ENCODE measurements around the gene ENHO.

Gene ENHO

DNA sequence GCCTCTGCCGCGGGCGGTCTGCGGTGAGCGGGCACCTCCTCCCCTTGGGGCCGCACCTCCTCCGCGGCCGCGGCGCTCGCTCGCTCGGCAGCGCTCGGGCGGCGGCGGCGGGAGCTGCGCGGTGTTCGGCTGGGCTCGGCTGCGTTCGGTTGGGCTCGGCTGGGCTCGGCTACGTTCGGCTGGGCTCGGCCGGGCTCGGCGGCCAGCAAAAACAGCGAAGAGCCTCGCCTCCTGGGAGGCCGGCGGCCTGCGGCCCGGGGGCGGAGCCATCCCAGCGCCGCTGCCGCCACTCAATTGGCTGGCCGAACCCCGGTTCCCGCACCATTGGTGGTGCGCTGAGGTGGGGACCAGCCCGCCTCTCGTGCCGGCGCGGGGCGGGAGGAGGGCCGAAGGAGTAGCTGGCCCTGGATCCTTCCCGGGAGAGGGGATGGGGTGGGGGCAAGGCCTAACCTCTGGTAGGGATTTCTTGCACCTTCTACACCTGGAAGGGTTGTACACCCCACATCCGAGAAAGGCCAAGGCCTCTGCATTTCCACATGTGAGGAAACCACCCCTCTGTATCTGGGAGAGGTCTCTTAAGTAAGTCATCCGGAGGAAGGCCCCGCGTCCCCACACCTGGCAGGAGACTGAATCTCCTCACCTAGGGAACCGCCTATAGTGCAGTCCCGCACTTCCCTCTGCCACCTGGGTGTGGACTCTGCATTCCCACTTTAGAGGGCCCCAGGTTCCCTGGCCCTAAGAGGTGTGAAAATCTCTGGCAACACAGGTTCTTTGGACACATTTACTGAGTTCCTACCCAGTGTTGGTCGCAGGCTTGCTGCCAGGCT lies at the start of gene ENHO:
Gene ENHO, minus strand, starts transcription at position 20 of the 827 bp plus-strand sequence. CDS start 1,295 bp downstream, outside the sequence.
- peak; percentile 90 for DNase-seq (ENCODE audit: low spot score)

GRCh38 chr9:34572092-34572491 lies 49.3 kb upstream of the ENHO start:
- peak; percentile 66 for DNase-seq (ENCODE audit: low spot score)

- no peak for DNase-seq (ENCODE audit: low spot score)
These were observed 48.7 kb upstream of the ENHO start for GRCh38 chr9:34571481-34571810.

DNA sequence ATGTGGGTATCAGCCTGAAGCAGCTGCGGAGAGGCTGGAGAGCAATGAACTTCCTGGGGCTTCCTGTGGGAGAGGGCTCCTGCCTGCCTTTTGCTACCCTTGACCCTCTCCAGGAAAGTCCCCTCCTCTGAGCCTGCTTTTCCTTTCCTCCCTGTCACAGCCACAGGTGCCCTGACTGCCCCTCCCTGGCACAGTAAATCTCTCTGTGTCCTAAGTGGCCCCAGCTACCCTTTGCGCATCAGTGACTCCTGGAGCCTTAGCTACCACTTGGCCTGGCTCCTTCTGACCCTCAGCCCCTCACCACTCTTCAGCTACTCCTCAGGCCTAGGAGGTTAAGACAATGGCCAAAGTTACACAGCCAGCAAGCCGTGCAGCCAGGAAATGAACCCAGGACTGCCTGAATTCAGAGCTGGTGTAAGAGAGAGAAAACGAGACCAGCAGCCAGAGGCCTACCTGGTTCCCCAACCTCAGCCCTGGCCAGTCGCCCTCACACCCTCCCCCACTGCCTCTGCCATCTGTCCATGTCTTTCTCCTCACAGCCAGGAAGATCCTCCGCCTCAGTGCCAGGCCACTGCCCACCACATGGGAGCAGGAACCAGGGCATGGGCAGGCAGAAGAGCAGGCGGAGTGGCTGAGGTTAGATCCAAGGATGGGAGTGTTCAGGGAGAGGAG lies 48.2 kb upstream of the ENHO start:
- no peak for DNase-seq (ENCODE audit: low spot score)

DNA sequence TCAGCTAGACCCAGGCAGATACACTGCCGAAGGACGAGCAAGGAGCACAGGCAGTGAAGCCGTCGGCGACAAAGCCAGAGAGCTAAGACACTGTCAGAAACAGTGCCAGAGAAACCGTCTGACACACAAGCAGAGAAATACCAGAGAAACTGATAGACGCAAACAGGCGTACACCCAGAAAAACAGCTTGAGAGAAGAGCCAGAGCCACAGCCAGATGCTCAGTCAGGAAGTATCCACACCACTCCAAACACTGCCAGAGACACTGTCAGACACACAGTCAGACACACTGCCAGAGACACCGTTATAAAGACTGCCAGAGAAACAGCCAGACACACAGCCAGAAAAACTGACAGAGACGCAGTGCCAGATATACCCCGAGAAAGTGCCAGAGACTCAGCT lies 47.6 kb upstream of the ENHO start:
- DNase-seq (ENCODE audit: low spot score), result no peak

GRCh38 chr9:34568774-34569173 lies 46.0 kb upstream of the ENHO start:
- no peak for DNase-seq (ENCODE audit: low spot score)

DNA sequence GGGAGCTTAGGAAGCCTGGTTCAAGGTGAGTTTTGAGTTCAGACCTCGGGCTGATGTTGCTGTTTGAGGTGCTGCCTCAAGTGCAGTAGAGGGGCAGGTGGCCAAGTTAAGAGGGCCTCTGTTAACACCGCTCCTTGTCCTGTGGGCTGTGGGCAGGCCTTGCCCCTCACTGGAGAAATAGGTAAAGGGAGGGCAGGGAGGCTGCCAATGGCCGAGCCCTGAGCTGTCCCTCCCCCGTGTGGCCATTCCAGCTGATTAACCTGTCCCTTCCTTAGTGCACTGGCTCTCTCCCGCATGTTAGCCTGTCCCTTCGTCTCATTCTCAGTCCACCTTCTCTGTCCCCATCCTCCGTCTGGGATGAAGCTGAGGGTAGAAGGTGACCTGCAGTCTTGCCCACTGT lies 45.3 kb upstream of the ENHO start:
- DNase-seq (ENCODE audit: low spot score), result no peak

DNA sequence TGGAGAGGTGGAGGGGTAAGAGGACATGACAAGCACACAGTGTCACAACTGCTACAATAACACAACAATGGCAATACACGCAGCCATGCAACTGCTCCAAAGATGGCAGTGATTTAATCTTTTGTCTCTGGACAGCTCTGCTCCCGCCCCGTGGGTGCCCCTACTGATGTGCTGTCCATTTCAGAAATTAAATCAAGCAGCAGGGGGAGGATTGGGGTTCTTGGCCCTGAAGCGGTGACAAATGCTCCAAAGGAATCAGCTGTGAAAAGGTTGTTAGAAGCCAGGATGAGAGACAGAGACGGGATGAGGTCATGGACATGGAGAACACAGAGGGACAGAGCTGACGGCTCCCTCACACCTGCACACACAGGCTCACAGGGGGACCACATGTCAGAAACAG lies 44.2 kb upstream of the ENHO start:
- DNase-seq (ENCODE audit: low spot score), result no peak

DNA sequence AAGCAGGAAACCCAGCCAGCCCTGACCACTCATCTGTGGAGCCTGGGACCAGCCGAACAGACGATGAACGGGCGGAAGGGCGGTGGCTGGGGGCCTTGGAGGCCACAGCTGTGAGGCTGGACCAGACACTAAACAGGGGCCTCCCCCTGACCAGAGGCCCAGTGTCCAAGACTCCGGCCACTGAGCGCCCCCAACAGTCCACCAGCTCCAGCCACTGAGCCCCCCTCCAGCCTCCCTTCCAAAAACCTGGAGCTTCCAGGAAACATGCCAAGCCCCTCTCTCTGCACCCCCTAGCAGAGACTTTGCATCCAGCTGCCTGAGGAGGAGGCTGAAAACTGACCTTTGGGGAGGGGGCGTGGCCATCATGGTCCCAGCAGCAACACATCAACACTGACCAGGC lies 43.5 kb upstream of the ENHO start:
- DNase-seq (ENCODE audit: low spot score), result no peak

GRCh38 chr9:34565856-34566255 lies 43.1 kb upstream of the ENHO start:
- no peak for DNase-seq (ENCODE audit: low spot score)

DNA sequence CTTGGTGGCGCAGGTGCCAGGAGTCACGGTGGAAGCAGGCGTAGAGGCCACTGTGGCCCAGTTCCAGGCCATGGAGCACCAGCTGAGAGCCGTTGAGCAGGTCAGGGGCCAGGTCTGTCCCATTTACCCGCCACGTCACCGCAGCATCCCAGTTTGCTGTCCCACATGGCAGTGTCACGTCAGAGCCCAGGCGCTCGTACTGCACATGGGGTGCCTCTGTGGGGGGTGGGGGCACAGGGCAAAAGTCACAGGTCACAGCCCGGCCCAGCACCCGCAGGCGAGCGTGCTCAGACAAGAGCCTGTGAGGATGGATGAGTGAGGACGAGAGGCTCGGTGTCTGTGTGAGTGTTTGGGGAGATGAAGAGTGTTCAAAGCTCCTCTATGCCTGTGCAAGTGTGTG lies 41.8 kb upstream of the ENHO start:
- DNase-seq (ENCODE audit: low spot score), result no peak

DNA sequence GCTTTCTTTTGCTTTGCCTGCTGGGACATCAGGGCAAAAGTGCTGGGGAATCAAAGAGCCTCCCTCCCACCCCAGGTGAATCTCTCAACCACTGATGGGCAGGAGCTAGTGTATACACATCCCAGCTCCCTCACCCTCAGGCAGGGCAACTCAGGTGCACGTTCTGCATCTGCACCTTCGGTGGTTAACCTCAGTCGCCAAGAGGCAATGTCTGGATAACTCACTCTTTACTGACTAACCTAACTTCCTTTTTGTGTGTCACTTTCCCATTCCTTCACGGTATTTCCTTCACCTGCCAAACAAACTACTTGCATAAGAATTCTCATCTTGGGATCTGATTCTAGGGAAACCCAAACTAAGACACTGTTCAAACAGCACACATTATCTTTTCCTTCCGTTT lies 40.5 kb upstream of the ENHO start:
- DNase-seq (ENCODE audit: low spot score), result no peak

- DNase-seq (ENCODE audit: low spot score), result no peak
These were observed 39.5 kb upstream of the ENHO start for GRCh38 chr9:34562135-34562745.

- DNase-seq (ENCODE audit: low spot score), result peak; percentile 18
These were observed 37.9 kb upstream of the ENHO start for GRCh38 chr9:34560599-34561214.

GRCh38 chr9:34559624-34560455 lies 37.0 kb upstream of the ENHO start:
- DNase-seq (ENCODE audit: low spot score), result peak; percentile 8

DNA sequence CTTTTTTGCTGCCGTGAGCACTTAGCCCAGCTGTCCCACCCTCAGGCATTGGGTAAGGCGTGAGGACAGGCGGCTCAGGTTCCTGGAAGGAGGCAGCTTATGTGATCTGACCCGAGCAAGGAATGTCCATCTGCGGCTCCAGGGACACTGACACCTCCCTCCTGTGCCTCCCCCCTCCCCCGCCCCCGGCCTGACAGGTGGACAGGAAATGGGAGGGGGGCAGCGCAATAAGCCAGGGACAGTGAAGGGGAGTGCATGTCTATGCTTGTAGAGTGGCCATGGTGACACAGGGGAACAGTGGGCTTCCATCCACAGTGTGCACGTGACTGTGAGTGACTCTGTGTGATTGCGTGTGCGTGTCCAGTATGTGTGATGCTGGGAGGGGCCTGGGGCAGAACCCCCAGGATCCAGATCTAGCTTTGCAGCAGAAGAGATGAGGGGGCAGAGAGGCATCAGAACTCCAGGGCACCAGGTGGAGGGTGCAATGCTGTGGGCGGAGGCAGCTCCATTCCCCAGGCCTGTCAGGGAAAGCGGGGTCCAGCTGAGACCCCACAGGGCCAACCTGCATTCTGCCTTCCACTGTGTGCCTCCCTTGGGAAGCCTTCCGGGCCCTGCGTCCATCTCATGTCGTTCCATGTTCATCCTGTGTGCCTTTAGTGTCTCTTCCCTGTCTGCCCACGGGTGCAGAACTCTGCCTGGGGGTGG lies 36.3 kb upstream of the ENHO start:
- no peak for DNase-seq (ENCODE audit: low spot score)

- no peak for DNase-seq (ENCODE audit: low spot score)
These were observed 35.6 kb upstream of the ENHO start for GRCh38 chr9:34558364-34558763.

GRCh38 chr9:34557426-34558321 lies 34.9 kb upstream of the ENHO start:
- no peak for DNase-seq (ENCODE audit: low spot score)

- DNase-seq (ENCODE audit: low spot score), result no peak
These were observed 34.2 kb upstream of the ENHO start for GRCh38 chr9:34556949-34557348.

- no peak for DNase-seq (ENCODE audit: low spot score)
These were observed 33.2 kb upstream of the ENHO start for GRCh38 chr9:34555936-34556525.
